Thyroid gland (tissue), 4 donors: ENCODE measurements around the gene NOC4L.

Experiments used
- CTCF ChIP-seq, 6 experiments: fragments of 200-600 bp in 3 of 6; fragments of 450-650 bp in 3 of 6; sonication (generic) in 3 of 6; IDR thresholded peaks; one replicate each; pipeline ENCODE4 v1.5.1; 2016 to 2019; ENCODE audit warnings: antibody characterized with exemption in 6 of 6, mild to moderate bottlenecking in 2 of 6, inconsistent platforms in 1 of 6, moderate library complexity in 1 of 6
- POLR2A ChIP-seq, 2 donors: fragments of 450-650 bp; IDR thresholded peaks; one replicate each; pipeline ENCODE4 v1.6.1; 2017; ENCODE audit warnings: antibody characterized with exemption in 2 of 2, mild to moderate bottlenecking in 2 of 2, moderate library complexity in 1 of 2

GRCh38 chr12:132146772-132147422 is 2.6 kb downstream of the NOC4L start:
- no peak for TF ChIP-seq CTCF (IDR thresholded peaks at IDR 0.05)
- TF ChIP-seq POLR2A (IDR thresholded peaks at IDR 0.05) = no peak
